GM04503 (cell line): Measurements from ENCODE around the gene TXNL1.

Source experiments
- DNase-seq: peaks from one replicate; pipeline ENCODE4 v3.0.0-alpha.2; 2012; ENCODE audit warnings: low read depth

The TXNL1 gene

GRCh38 chr18:56569416-56569815 lies 69.0 kb downstream of the TXNL1 start:
- DNase-seq, result no peak

GRCh38 chr18:56568986-56569385 lies 69.4 kb downstream of the TXNL1 start:
- no peak for DNase-seq

- peak; percentile 93 for DNase-seq
Observed at GRCh38 chr18:56565551-56566345, 72.6 kb downstream of the TXNL1 start.

GRCh38 chr18:56565046-56565445 lies 73.3 kb downstream of the TXNL1 start:
- no peak for DNase-seq

GRCh38 chr18:56563568-56563967 lies 74.8 kb downstream of the TXNL1 start:
- DNase-seq, result no peak

GRCh38 chr18:56562479-56562878 lies 75.9 kb downstream of the TXNL1 start:
- DNase-seq, result no peak

- no peak for DNase-seq
Observed at GRCh38 chr18:56560992-56561391, 77.4 kb downstream of the TXNL1 start.

- no peak for DNase-seq
Observed at GRCh38 chr18:56559044-56559443, 79.3 kb downstream of the TXNL1 start.

GRCh38 chr18:56556907-56557306 lies 81.5 kb downstream of the TXNL1 start:
- DNase-seq, result no peak

GRCh38 chr18:56550121-56550520 lies 88.3 kb downstream of the TXNL1 start:
- DNase-seq, result no peak
